ENCODE data around the gene PSMA7. TPM values are rescaled to one million over a fixed set of nuclear protein-coding genes. Genes with fewer than 3 reads are reported as not detected.

The PSMA7 gene
- polyA plus RNA-seq, 1 of the 3 experiments (the other 2 are of a cell fraction): 801 TPM

DNA sequence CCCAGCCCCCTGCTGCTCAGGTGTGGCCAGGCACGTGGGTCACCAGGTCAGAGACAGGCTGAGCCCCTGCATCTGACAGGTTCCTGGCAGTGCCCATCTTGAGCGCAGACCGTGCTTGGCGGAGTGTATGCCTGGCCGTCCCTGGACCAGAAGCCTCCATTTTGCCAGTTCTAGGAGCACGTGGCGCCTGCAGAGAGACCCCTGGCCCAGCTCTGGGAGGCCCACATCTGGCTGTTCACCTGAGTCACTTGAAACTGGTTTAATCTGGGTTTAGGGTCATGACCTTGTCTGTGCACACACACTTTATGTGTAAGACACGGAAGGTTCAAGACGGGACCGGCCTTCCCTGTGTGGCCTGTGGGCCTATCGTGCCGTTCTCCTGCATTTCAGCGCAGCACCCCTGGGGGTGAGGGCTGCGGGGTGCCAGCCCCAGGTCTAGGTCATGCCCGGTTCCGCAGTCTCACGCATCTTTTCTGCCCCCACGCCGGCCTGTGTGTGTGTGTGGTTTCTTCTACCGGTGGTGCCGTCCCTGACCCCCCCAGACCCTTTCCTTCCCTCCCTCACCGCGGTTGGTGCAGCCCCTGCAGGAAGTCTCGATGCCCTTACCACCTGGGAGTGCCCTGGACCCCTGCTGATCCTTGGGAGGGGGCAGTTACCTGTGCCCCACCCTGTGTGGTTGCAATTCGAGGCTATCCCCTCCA, 14.3 kb upstream of the PSMA7 start:
- Histone ChIP-seq H3K27me3 (ENCODE audit: insufficient read depth) (no peaks in the 10 kb centered on the region), H3K9me3 (no peaks in the 10 kb centered on the region), H3K27ac (ENCODE audit: low read depth in 2 of 2, low read length in 1 of 2) (no peak overlapping the region; a peak in 1 of 4 replicates), H3K79me2 (ENCODE audit: insufficient read depth) (peaks cover 69% of the 10 kb centered on the region), H3K4me3 (ENCODE audit: low read depth in 2 of 2, low read length in 1 of 2) (no peak overlapping the region), H3K9ac (no peak overlapping the region), H2AFZ (ENCODE audit: low read depth) (no peak overlapping the region), H3F3A (replicated peaks; ENCODE audit: insufficient read depth) (no peaks in the 10 kb centered on the region), H3K9me2 (no peaks in the 10 kb centered on the region), H3K4me1 (ENCODE audit: control insufficient read depth in 1 of 2, insufficient read depth in 2 of 2, low read depth in 1 of 2, low read length in 1 of 2) (peaks cover 0 to 5% of the 10 kb centered on the region in 2 experiments; a peak in 1 of 4 replicates), H3K4me2 (no peak overlapping the region), H4K20me1 (ENCODE audit: insufficient read depth) (peaks cover 54% of the 10 kb centered on the region), H3K36me3 (replicated peaks in 1 of 2; ENCODE audit: control insufficient read depth in 1 of 2, insufficient read depth in 2 of 2, low read length in 1 of 2) (peaks cover 12 to 20% of the 10 kb centered on the region in 2 experiments)
- TF ChIP-seq IRF3 (IDR thresholded peaks at IDR 0.05; ENCODE audit: low read depth, low read length) (no peak), SMC3 (IDR thresholded peaks at IDR 0.05; ENCODE audit: low read depth, low read length) (no peak), FOSL2 (IDR thresholded peaks at IDR 0.05; ENCODE audit: borderline replicate concordance, low read depth) (no peak), RXRA (IDR thresholded peaks at IDR 0.05; ENCODE audit: borderline replicate concordance, low read depth) (no peak), ZBTB33 (IDR thresholded peaks at IDR 0.05; ENCODE audit: borderline replicate concordance, low read depth) (no peak), RCOR1 (IDR thresholded peaks at IDR 0.05; ENCODE audit: low read length) (no peak), SIN3A (IDR thresholded peaks at IDR 0.05; ENCODE audit: borderline replicate concordance, low read depth, low read length) (no peak), ELF1 (IDR thresholded peaks at IDR 0.05) (no peak), NRF1 (IDR thresholded peaks at IDR 0.05; ENCODE audit: low read depth, low read length) (no peak), RFX5 (IDR thresholded peaks at IDR 0.05; ENCODE audit: low read length) (no peak), YY1 (IDR thresholded peaks at IDR 0.05; ENCODE audit: low read depth) (no peak), EP300 (IDR thresholded peaks at IDR 0.05; ENCODE audit: borderline replicate concordance in 1 of 2, low read depth in 1 of 2, low read length in 1 of 2) (no peak)
- DNase-seq: no peak
- WGBS (ENCODE audit: low lambda C conversion rate): 95% methylated on average over 9 of the region's 25 CpGs
- ChIA-PET POLR2A (no interaction called here), CTCF (interaction anchor here (0.6 to 2.2 kb wide), 8 partner anchors 10 to 153 kb away, joined by 3 to 23 read pairs (median 6); no protein-coding TSS in a partner anchor)
